ENCODE data around the gene DIO3.

- TF ChIP-seq POLR2A (IDR thresholded peaks at IDR 0.05; ENCODE audit: low read depth, low read length) (no peak), POLR2AphosphoS5 (IDR thresholded peaks at IDR 0.05; ENCODE audit: low read depth, low read length) (no peak), TAF1 (IDR thresholded peaks at IDR 0.05; ENCODE audit: borderline replicate concordance, low read depth, low read length) (no peak)
Observed at GRCh38 chr14:101578489-101578888, 17.2 kb downstream of the DIO3 start.
